HCT116 (cell line): ENCODE measurements around the gene ATG9A. TPM values are rescaled to one million over a fixed set of nuclear protein-coding genes. Genes with fewer than 3 reads are reported as not detected.

Source experiments
- ATAC-seq: fragments of 200-7000 bp; cut with Tn5 transposase; 2 replicates; pipeline ENCODE4 v1.9.1; 2020; ENCODE audit warnings: mild to moderate bottlenecking, moderate library complexity
- BruUV-seq: library from RNA; stranded (reverse); fragments of 400-500 nt; replicated peaks from 2 replicates; lab custom pipeline; 2021; lab: Mats Ljungman, UMichigan
- CTCF ChIA-PET: fragments of 300-600 bp; sonication (Branson Sonifier 250); formaldehyde crosslinking; loops from one replicate; lab custom pipeline; 2021; ENCODE audit warnings: antibody characterized with exemption; lab: Charles Lee
- POLR2A ChIA-PET: fragments of 300-600, 350-600 bp; sonication (Branson Sonifier 250); formaldehyde crosslinking; loops from one replicate; lab custom pipeline; 2021; ENCODE audit warnings: antibody characterized with exemption; lab: Charles Lee
- RAD21 ChIA-PET, 2 experiments: fragments of 300-600 bp; sonication (Branson Sonifier 250); formaldehyde crosslinking; loops; one replicate each; lab custom pipeline; 2023; ENCODE audit warnings: low total read pairs in 2 of 2; ENCODE audit not compliant: uncharacterized antibody in 2 of 2, unreplicated experiment in 2 of 2, low non-redundant PET in 1 of 2; lab: Charles Lee
- DNase-seq: peaks from one replicate; pipeline ENCODE4 v3.0.0-alpha.2; 2010; ENCODE audit warnings: low read depth, low spot score
- H2AFZ ChIP-seq: fragments of 200-600 bp; shearing (Covaris generic), sonication (generic); 2 replicates; pipeline ENCODE4 v1.6.1; 2017; ENCODE audit warnings: low read depth, mixed run types, mixed read lengths, antibody characterized with exemption, low read length; ENCODE audit not compliant: poor library complexity, severe bottlenecking
- H3K27ac ChIP-seq: 2 replicates; pipeline ENCODE4 v1.5.1; 2012; ENCODE audit warnings: low read depth, low read length
- H3K27me3 ChIP-seq: fragments of 200-600 bp; sonication (generic); 2 replicates; pipeline ENCODE4 v1.6.1; 2016; ENCODE audit warnings: mixed run types, low read length, mixed read lengths; ENCODE audit not compliant: insufficient read depth
- H3K36me3 ChIP-seq, 2 experiments: fragments of 200-500 bp in 1 of 2; fragments of 200-600 bp in 1 of 2; sonication (Bioruptor generic) in 1 of 2; sonication (generic) in 1 of 2; 2 replicates each; pipeline versions ENCODE4 v1.5.1 to v1.6.1; 2014 to 2016; ENCODE audit warnings: low read length in 2 of 2, inconsistent platforms in 1 of 2, mixed read lengths in 1 of 2, mixed run types in 1 of 2; ENCODE audit not compliant: insufficient read depth in 2 of 2, control insufficient read depth in 1 of 2
- H3K4me1 ChIP-seq, 2 experiments: fragments of 200-600 bp in 1 of 2; sonication (generic) in 1 of 2; 2 replicates each; pipeline versions ENCODE4 v1.5.1 to v1.6.1; 2012 to 2017; ENCODE audit warnings: low read length in 2 of 2, inconsistent platforms in 1 of 2, mild to moderate bottlenecking in 1 of 2, mixed read lengths in 1 of 2, mixed run types in 1 of 2, moderate library complexity in 1 of 2; ENCODE audit not compliant: insufficient read depth in 2 of 2, control insufficient read depth in 1 of 2
- H3K4me2 ChIP-seq: fragments of 200-600 bp; sonication (generic); 2 replicates; pipeline ENCODE4 v1.6.1; 2017; ENCODE audit warnings: mixed run types, low read length, mixed read lengths
- H3K4me3 ChIP-seq, 2 experiments: fragments of 200-600 bp in 1 of 2; sonication (generic) in 1 of 2; replicated peaks in 1 of 2; 2 replicates each; pipeline ENCODE4 v1.5.1; 2011 to 2016; ENCODE audit warnings: low read length in 2 of 2, control low read depth in 1 of 2, low read depth in 1 of 2, mild to moderate bottlenecking in 1 of 2, mixed read lengths in 1 of 2, mixed run types in 1 of 2
- H3K79me2 ChIP-seq: fragments of 200-600 bp; sonication (generic); 2 replicates; pipeline ENCODE4 v1.6.1; 2017; ENCODE audit warnings: mild to moderate bottlenecking, mixed run types, low read length, moderate library complexity, mixed read lengths; ENCODE audit not compliant: insufficient read depth
- H3K9ac ChIP-seq: fragments of 200-600 bp; sonication (generic); 2 replicates; pipeline ENCODE4 v1.6.1; 2016; ENCODE audit warnings: low read length, mixed read lengths
- H3K9me2 ChIP-seq: fragments of 200-600 bp; sonication (generic), shearing (Covaris generic); 2 replicates; pipeline ENCODE4 v1.6.1; 2017; ENCODE audit warnings: mixed run types, mild to moderate bottlenecking, moderate library complexity; ENCODE audit not compliant: insufficient read depth
- H3K9me3 ChIP-seq, 2 experiments: fragments of 200-500 bp in 1 of 2; fragments of 200-600 bp in 1 of 2; sonication (Bioruptor generic) in 1 of 2; sonication (generic) in 1 of 2; 2 replicates each; pipeline ENCODE4 v1.6.1; 2014 to 2017; ENCODE audit warnings: low read length in 2 of 2, mixed read lengths in 2 of 2, inconsistent platforms in 1 of 2, low read depth in 1 of 2, mild to moderate bottlenecking in 1 of 2, mixed run types in 1 of 2, moderate library complexity in 1 of 2; ENCODE audit not compliant: control insufficient read depth in 1 of 2, insufficient read depth in 1 of 2
- H4K20me1 ChIP-seq: fragments of 200-600 bp; sonication (generic), shearing (Covaris generic); 2 replicates; pipeline ENCODE4 v1.6.1; 2017; ENCODE audit warnings: mixed run types, mild to moderate bottlenecking, moderate library complexity; ENCODE audit not compliant: insufficient read depth
- JUND ChIP-seq: IDR thresholded peaks from 2 replicates; pipeline ENCODE4 v1.6.1; 2012
- POLR2A ChIP-seq: IDR thresholded peaks from 2 replicates; pipeline ENCODE4 v1.7.0; 2011; ENCODE audit warnings: borderline replicate concordance; ENCODE audit not compliant: insufficient read depth, insufficient read length; ENCODE audit errors: extremely low read depth
- SP1 ChIP-seq: IDR thresholded peaks from 2 replicates; pipeline ENCODE4 v1.6.1; 2012; ENCODE audit warnings: low read depth
- YY1 ChIP-seq: IDR thresholded peaks from 2 replicates; pipeline ENCODE4 v1.6.1; 2011; ENCODE audit warnings: low read length, low read depth, moderate library complexity, mild to moderate bottlenecking; ENCODE audit not compliant: insufficient replicate concordance; ENCODE audit errors: extremely low read depth
- ZFX ChIP-seq: fragments of 450-650 bp; IDR thresholded peaks from 2 replicates; pipeline ENCODE4 v1.6.1; 2017
- intact Hi-C: fragments of 100-400 bp; cut with micrococcal nuclease; formaldehyde crosslinking; loops from 2 replicates; pipeline ENCODE4 v1.10.0; 2022
- total RNA-seq: library from RNA; stranded (reverse); gene quantifications from one replicate; pipeline ENCODE4 v1.2.1, GENCODE V29; 2021; ENCODE audit not compliant: unreplicated experiment

The ATG9A gene
- total RNA-seq, 1 experiment from 2014 or later: 51.8 TPM

DNA sequence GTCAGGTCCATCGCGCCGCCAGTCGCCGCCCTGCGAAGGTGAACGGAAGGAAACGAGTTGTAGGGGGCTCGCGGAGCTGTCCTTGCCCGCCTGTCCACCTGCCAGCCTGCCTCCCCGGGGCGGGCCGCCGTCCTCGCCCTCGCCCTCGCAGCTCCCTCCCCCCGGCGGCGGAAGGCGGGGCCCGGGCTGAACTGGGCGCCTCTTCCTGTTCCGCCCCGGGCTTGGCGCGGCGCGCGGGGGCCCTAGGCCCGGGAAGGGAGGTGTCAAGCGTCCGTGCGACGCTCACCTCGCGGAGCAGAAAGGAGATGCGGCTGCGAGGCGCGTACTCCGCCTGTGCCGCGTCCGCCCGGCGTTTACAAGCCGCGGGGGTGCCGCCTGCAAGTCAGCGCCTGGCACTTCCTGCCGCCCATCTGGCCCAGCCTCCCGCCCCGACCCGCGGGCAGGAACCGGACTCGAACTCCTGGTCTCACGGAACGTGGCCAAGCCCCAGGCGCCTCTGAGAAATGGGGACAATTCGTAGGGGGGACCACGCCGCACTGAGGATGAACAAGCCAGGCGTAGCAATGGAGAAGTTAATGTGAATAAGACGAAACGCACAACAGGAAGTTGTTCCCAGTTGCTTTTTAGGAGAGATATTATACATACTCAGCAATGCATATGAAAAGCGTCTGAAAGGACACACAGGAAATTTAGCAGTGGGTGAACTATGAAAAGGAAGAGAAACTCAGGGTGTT lies 52.5 kb downstream of the ATG9A start, which contains the start of gene CNPPD1:
TSS of gene CNPPD1 (minus strand) at position 108 of the 734 bp plus-strand sequence. CDS start at position 11, 97 bp downstream.
- no peaks in the 10 kb centered on the region for H3K9me2 ChIP-seq
- ChIA-PET RAD21 (interaction anchor here (0.9 to 1.6 kb wide), 2 partner anchors 41 to 118 kb away, joined by 3 to 5 read pairs; no protein-coding TSS in a partner anchor), CTCF (interaction anchor here (0.6 to 1.9 kb wide), 6 partner anchors 11 to 175 kb away, joined by 3 to 16 read pairs (median 4); no protein-coding TSS in a partner anchor), POLR2A (interaction anchor here (0.8 to 1.4 kb wide), 4 partner anchors 16 to 41 kb away, joined by 3 to 5 read pairs (median 4); partner anchors contain the start of gene ZFAND2B)
- H3K4me3 ChIP-seq: peak within 1 kb of the TSS; percentile 87 to 93
- H3K4me2 ChIP-seq: peak within 1 kb of the TSS; percentile 98
- no peaks in the 10 kb centered on the region for H4K20me1 ChIP-seq
- no peaks in the 10 kb centered on the region for H3K9me3 ChIP-seq
- BruUV-seq: no TSS peak
- intact Hi-C loops: loop anchor here (2.0 to 10.0 kb wide), 3 partner anchors 30 to 358 kb away; partner anchors contain the start of genes DNPEP and ZFAND2B
- ATAC-seq (peak; percentile 78), DNase-seq (peak; percentile 56)
- H3K27me3 ChIP-seq: no peaks in the 10 kb centered on the region
- peaks cover 4 to 16% of the 10 kb centered on the region in 2 experiments; a peak in 3 of 4 replicates for H3K36me3 ChIP-seq
- TF ChIP-seq SP1: no peak
- TF ChIP-seq ZFX: peak; percentile 64; the same call in 1 of the 2 replicates
- peak; percentile 61 for TF ChIP-seq YY1
- TF ChIP-seq POLR2A: peak; percentile 88
- no peak for TF ChIP-seq JUND
- H3K27ac ChIP-seq: peak within 1 kb of the TSS; percentile 97
- H2AFZ ChIP-seq: peak within 1 kb of the TSS; percentile 35
- peaks cover 10 to 27% of the 10 kb centered on the region in 2 experiments for H3K4me1 ChIP-seq
- peak within 1 kb of the TSS; percentile 85 for H3K9ac ChIP-seq
- peaks cover 23% of the 10 kb centered on the region for H3K79me2 ChIP-seq
